Epithelial cell of proximal tubule (primary cell): ENCODE measurements around the gene NEMP1. TPM values are rescaled to one million over a fixed set of nuclear protein-coding genes. Genes with fewer than 3 reads are reported as not detected.
"Not testable (repeated sequence)": the region's sequence is repeated elsewhere in the genome, so short reads cannot be mapped to it uniquely, and the experiment has no call there.

Experiments
- DNase-seq: peaks from one replicate; pipeline ENCODE4 v3.0.0-alpha.2; 2011; ENCODE audit warnings: low read depth
- H3K4me3 ChIP-seq: 2 replicates; pipeline ENCODE4 v1.5.1; 2011; ENCODE audit warnings: low read depth, mild to moderate bottlenecking, low read length
- CTCF ChIP-seq: conservative IDR thresholded peaks from 2 replicates; pipeline ENCODE4 v1.5.1; 2012; ENCODE audit warnings: low read depth, mild to moderate bottlenecking, low read length
- total RNA-seq: library from RNA; depleted of rRNA; stranded (reverse); fragments of >200 nt; gene quantifications from 2 replicates; pipeline ENCODE4 v1.2.3, GENCODE V29; 2015

The NEMP1 gene
- total RNA-seq, 1 donor from 2014 or later = 15.7 TPM

GRCh38 chr12:57085999-57086492 lies 7.5 kb upstream of the NEMP1 start:
- DNase-seq = no peak
- H3K4me3 ChIP-seq = peak overlapping the region; percentile 93
- no peak for TF ChIP-seq CTCF

GRCh38 chr12:57080855-57081254 lies 2.3 kb upstream of the NEMP1 start:
- TF ChIP-seq CTCF = no peak
- H3K4me3 ChIP-seq = no peak overlapping the region
- DNase-seq = no peak

- DNase-seq = no peak
- no peak for TF ChIP-seq CTCF
- H3K4me3 ChIP-seq = no peak overlapping the region
These were observed 1.2 kb upstream of the NEMP1 start for GRCh38 chr12:57079821-57080220.

GRCh38 chr12:57073566-57074450 lies 4.8 kb downstream of the NEMP1 start:
- H3K4me3 ChIP-seq, DNase-seq: not testable (repeated sequence)

- TF ChIP-seq CTCF = no peak
- DNase-seq = no peak
- no peak overlapping the region for H3K4me3 ChIP-seq
These were observed 5.9 kb downstream of the NEMP1 start for GRCh38 chr12:57072661-57073060.

- peak; percentile 52 for DNase-seq
- TF ChIP-seq CTCF = peak; percentile 97
- H3K4me3 ChIP-seq = no peak overlapping the region
These were observed 9.1 kb downstream of the NEMP1 start for GRCh38 chr12:57069523-57069922.

GRCh38 chr12:57066245-57066644 lies 12.3 kb downstream of the NEMP1 start:
- TF ChIP-seq CTCF = no peak
- no peak for DNase-seq
- no peak overlapping the region for H3K4me3 ChIP-seq
